ENCODE results near the gene FAM174A. TPM values are rescaled to one million over a fixed set of nuclear protein-coding genes. Genes with fewer than 3 reads are reported as not detected.

Gene FAM174A
- total RNA-seq, 1 experiment from 2014 or later = 66.2 TPM

DNA sequence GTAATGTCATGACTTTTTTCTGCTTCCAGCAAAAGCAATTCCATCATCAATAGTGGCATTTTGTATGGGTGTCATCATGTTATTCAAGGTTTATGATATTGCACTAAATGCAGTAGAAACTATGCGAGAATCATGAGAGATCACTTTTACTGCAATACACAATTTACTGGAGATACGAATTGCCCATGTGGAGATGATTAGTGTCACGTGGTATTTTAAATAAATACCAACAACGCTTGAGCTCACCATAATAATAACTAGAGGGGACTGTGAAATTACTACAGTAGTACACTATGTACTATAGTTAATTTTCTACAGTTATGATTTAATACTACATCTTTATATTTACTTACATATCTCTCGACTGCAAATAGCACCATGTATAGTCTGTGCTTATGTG is 49.7 kb downstream of the FAM174A start:
- Histone ChIP-seq H3K4me2 (ENCODE audit: low read length) (no peak overlapping the region), H3K36me3 (ENCODE audit: low read depth, low read length) (no peaks in the 10 kb centered on the region), H3K9me2 (replicated peaks; ENCODE audit: low read length) (no peaks in the 10 kb centered on the region), H3K9me3 (ENCODE audit: low read length) (no peaks in the 10 kb centered on the region), H3K27me3 (ENCODE audit: low read length) (no peaks in the 10 kb centered on the region), H3K4me3 (ENCODE audit: low read length) (no peak overlapping the region), H2AFZ (ENCODE audit: low read length) (no peak overlapping the region), H3K79me2 (ENCODE audit: low read length) (no peaks in the 10 kb centered on the region), H4K20me1 (ENCODE audit: low read length) (no peaks in the 10 kb centered on the region), H3F3A (ENCODE audit: low read length, unreplicated experiment) (no peaks in the 10 kb centered on the region), H3K9ac (ENCODE audit: low read length) (no peak overlapping the region), H3K27ac (ENCODE audit: low read length) (no peak overlapping the region), H3K4me1 (ENCODE audit: insufficient read depth, low read length) (no peaks in the 10 kb centered on the region)
- DNase-seq (no peak), ATAC-seq (no peak)
- TF ChIP-seq, protein P1, sequence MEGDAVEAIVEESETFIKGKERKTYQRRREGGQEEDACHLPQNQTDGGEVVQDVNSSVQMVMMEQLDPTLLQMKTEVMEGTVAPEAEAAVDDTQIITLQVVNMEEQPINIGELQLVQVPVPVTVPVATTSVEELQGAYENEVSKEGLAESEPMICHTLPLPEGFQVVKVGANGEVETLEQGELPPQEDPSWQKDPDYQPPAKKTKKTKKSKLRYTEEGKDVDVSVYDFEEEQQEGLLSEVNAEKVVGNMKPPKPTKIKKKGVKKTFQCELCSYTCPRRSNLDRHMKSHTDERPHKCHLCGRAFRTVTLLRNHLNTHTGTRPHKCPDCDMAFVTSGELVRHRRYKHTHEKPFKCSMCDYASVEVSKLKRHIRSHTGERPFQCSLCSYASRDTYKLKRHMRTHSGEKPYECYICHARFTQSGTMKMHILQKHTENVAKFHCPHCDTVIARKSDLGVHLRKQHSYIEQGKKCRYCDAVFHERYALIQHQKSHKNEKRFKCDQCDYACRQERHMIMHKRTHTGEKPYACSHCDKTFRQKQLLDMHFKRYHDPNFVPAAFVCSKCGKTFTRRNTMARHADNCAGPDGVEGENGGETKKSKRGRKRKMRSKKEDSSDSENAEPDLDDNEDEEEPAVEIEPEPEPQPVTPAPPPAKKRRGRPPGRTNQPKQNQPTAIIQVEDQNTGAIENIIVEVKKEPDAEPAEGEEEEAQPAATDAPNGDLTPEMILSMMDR (conservative IDR thresholded peaks at IDR 0.05; ENCODE audit: low read depth, low read length) = no peak
- no peak for TF ChIP-seq EZH2 (IDR thresholded peaks at IDR 0.05; ENCODE audit: low read length, unreplicated experiment)
- TF ChIP-seq EZH2phosphoT487 (IDR thresholded peaks at IDR 0.05; ENCODE audit: borderline replicate concordance, low read length) = no peak
- POLR2A ChIA-PET (ENCODE audit: unreplicated experiment) = no interaction called here
- intact Hi-C loops (cut with micrococcal nuclease) = no loop called here
- BruUV-seq (replicated peaks) = no TSS peak
- CTCF ChIA-PET = no interaction called here

DNA sequence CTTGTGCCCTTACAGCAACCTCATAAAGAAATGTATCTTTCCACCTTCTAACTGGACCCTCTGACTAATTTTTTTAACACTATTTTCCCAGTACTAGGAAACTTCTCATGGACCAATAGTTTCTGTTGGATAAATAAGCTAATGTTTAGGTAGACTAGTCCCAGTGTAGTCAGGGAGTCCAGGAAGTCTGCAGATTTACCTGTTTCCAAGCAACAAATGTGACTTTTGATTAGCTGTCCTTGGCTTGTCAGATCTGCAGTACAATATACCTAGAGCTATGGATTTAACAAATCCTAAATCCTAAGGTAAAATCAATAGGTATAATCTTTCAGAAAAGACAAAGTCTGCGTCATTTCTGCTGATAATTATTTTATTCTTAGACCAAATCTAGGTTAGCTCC is 55.7 kb downstream of the FAM174A start:
- Histone ChIP-seq H3F3A (ENCODE audit: low read length, unreplicated experiment) (no peaks in the 10 kb centered on the region), H2AFZ (ENCODE audit: low read length) (no peak overlapping the region), H3K9me3 (ENCODE audit: low read length) (no peaks in the 10 kb centered on the region), H3K9me2 (replicated peaks; ENCODE audit: low read length) (no peaks in the 10 kb centered on the region), H3K27me3 (ENCODE audit: low read length) (no peaks in the 10 kb centered on the region), H4K20me1 (ENCODE audit: low read length) (no peaks in the 10 kb centered on the region), H3K27ac (ENCODE audit: low read length) (no peak overlapping the region), H3K4me1 (ENCODE audit: insufficient read depth, low read length) (peaks cover 14% of the 10 kb centered on the region), H3K9ac (ENCODE audit: low read length) (no peak overlapping the region), H3K4me3 (ENCODE audit: low read length) (no peak overlapping the region), H3K36me3 (ENCODE audit: low read depth, low read length) (no peaks in the 10 kb centered on the region), H3K4me2 (ENCODE audit: low read length) (no peak overlapping the region), H3K79me2 (ENCODE audit: low read length) (no peaks in the 10 kb centered on the region)
- no peak for DNase-seq
- TF ChIP-seq EZH2phosphoT487 (IDR thresholded peaks at IDR 0.05; ENCODE audit: borderline replicate concordance, low read length) (no peak), EZH2 (IDR thresholded peaks at IDR 0.05; ENCODE audit: low read length, unreplicated experiment) (no peak)
- TF ChIP-seq, protein P1 (conservative IDR thresholded peaks at IDR 0.05; ENCODE audit: low read depth, low read length) = no peak
- POLR2A ChIA-PET (ENCODE audit: unreplicated experiment) = no interaction called here
- CTCF ChIA-PET = no interaction called here
- BruUV-seq (replicated peaks) = no TSS peak
- ATAC-seq = no peak
- intact Hi-C loops (cut with micrococcal nuclease) = no loop called here

DNA sequence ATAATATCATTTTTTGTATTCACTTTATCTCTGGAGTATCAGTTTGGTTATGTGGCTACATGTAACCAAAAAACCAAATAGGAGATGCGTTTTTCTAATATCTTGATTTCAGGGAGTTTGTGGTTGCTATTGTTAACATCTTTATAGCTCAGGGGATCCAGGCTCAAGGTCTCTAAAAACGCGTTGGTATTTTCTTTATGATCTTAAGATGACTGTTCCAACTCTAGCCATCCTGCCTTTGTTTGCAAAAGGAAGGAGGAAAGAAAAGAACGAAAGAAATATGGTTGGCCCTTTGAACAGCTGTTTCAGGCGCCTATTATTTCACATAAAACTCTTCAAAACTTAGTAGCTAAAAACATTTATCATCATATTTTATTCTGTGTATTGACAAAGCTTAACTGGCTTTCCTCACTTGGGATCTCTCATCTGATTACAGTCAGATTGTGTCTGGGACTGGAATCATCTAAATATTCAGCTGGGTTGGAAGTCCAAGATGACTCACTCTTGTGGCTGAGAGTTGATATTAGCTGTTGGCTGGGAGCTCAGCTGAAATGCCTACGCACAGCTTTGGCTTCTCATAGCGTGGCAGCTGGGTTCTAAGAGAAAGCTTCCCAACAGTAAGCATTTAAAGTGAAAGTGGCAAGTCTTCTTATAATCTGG is 60.1 kb downstream of the FAM174A start:
- H3F3A ChIP-seq (ENCODE audit: low read length, unreplicated experiment) = no peaks in the 10 kb centered on the region
- H3K9me2 ChIP-seq (replicated peaks; ENCODE audit: low read length) = no peaks in the 10 kb centered on the region
- peaks cover 18% of the 10 kb centered on the region for H3K4me1 ChIP-seq (ENCODE audit: insufficient read depth, low read length)
- peak overlapping the region; percentile 55 for H2AFZ ChIP-seq (ENCODE audit: low read length)
- ATAC-seq (peak; percentile 99), DNase-seq (peak; percentile 87)
- no peaks in the 10 kb centered on the region for H3K79me2 ChIP-seq (ENCODE audit: low read length)
- H3K27me3 ChIP-seq (ENCODE audit: low read length) = no peaks in the 10 kb centered on the region
- H3K27ac ChIP-seq (ENCODE audit: low read length) = peak overlapping the region; percentile 72
- no peaks in the 10 kb centered on the region for H4K20me1 ChIP-seq (ENCODE audit: low read length)
- H3K4me3 ChIP-seq (ENCODE audit: low read length) = peak overlapping the region; percentile 33; the same call in 1 of the 2 replicates
- TF ChIP-seq EZH2phosphoT487 (IDR thresholded peaks at IDR 0.05; ENCODE audit: borderline replicate concordance, low read length) (no peak), EZH2 (IDR thresholded peaks at IDR 0.05; ENCODE audit: low read length, unreplicated experiment) (no peak)
- TF ChIP-seq, protein P1 (conservative IDR thresholded peaks at IDR 0.05; ENCODE audit: low read depth, low read length) = no peak
- POLR2A ChIA-PET (ENCODE audit: unreplicated experiment) = no interaction called here
- no TSS peak for BruUV-seq (replicated peaks)
- H3K9ac ChIP-seq (ENCODE audit: low read length) = no peak overlapping the region
- peak overlapping the region; percentile 60 for H3K4me2 ChIP-seq (ENCODE audit: low read length)
- no peaks in the 10 kb centered on the region for H3K36me3 ChIP-seq (ENCODE audit: low read depth, low read length)
- CTCF ChIA-PET = interaction anchor here (0.6 kb wide), 3 partner anchors 1192 to 1490 kb away, joined by 3 read pairs; no protein-coding TSS in a partner anchor
- intact Hi-C loops (cut with micrococcal nuclease) = no loop called here
- H3K9me3 ChIP-seq (ENCODE audit: low read length) = no peaks in the 10 kb centered on the region
